ENCODE measurements around the gene ZBTB20.

The ZBTB20 gene

GRCh38 chr3:114741066-114741465 lies 406.0 kb downstream of the ZBTB20 start:
- H3K4me3 ChIP-seq (ENCODE audit: control insufficient read depth, low read depth, low read length): no peak overlapping the region
- no peak for DNase-seq (ENCODE audit: low read depth)
- no peak for TF ChIP-seq CTCF (IDR thresholded peaks at IDR 0.05; ENCODE audit: control insufficient read depth, insufficient read depth, low read depth, low read length, missing control alignments)

- DNase-seq (ENCODE audit: low read depth): no peak
- TF ChIP-seq CTCF (IDR thresholded peaks at IDR 0.05; ENCODE audit: control insufficient read depth, insufficient read depth, low read depth, low read length, missing control alignments): no peak
- no peak overlapping the region for H3K4me3 ChIP-seq (ENCODE audit: control insufficient read depth, low read depth, low read length)
These were observed 407.5 kb downstream of the ZBTB20 start for GRCh38 chr3:114739627-114740026.

- DNase-seq (ENCODE audit: low read depth): no peak
- H3K4me3 ChIP-seq (ENCODE audit: control insufficient read depth, low read depth, low read length): no peak overlapping the region
- no peak for TF ChIP-seq CTCF (IDR thresholded peaks at IDR 0.05; ENCODE audit: control insufficient read depth, insufficient read depth, low read depth, low read length, missing control alignments)
These were observed 414.7 kb downstream of the ZBTB20 start for GRCh38 chr3:114732353-114732752.

- no peak overlapping the region for H3K4me3 ChIP-seq (ENCODE audit: control insufficient read depth, low read depth, low read length)
- no peak for DNase-seq (ENCODE audit: low read depth)
- no peak for TF ChIP-seq CTCF (IDR thresholded peaks at IDR 0.05; ENCODE audit: control insufficient read depth, insufficient read depth, low read depth, low read length, missing control alignments)
These were observed 416.7 kb downstream of the ZBTB20 start for GRCh38 chr3:114730397-114730796.

GRCh38 chr3:114727373-114727772 lies 419.7 kb downstream of the ZBTB20 start:
- TF ChIP-seq CTCF (IDR thresholded peaks at IDR 0.05; ENCODE audit: control insufficient read depth, insufficient read depth, low read depth, low read length, missing control alignments): no peak
- no peak overlapping the region for H3K4me3 ChIP-seq (ENCODE audit: control insufficient read depth, low read depth, low read length)
- DNase-seq (ENCODE audit: low read depth): no peak

- TF ChIP-seq CTCF (IDR thresholded peaks at IDR 0.05; ENCODE audit: control insufficient read depth, insufficient read depth, low read depth, low read length, missing control alignments): no peak
- no peak overlapping the region for H3K4me3 ChIP-seq (ENCODE audit: control insufficient read depth, low read depth, low read length)
- no peak for DNase-seq (ENCODE audit: low read depth)
These were observed 421.1 kb downstream of the ZBTB20 start for GRCh38 chr3:114725966-114726365.

GRCh38 chr3:114722530-114722929 lies 424.6 kb downstream of the ZBTB20 start:
- TF ChIP-seq CTCF (IDR thresholded peaks at IDR 0.05; ENCODE audit: control insufficient read depth, insufficient read depth, low read depth, low read length, missing control alignments): no peak
- no peak for DNase-seq (ENCODE audit: low read depth)

More at GRCh38 chr3:114722530-114722929, 424.6 kb downstream of the ZBTB20 start:
- no peak overlapping the region for H3K4me3 ChIP-seq (ENCODE audit: control insufficient read depth, low read depth, low read length)
